IMR-90 (cell line): Measurements from ENCODE around the gene ZEB2. TPM values are rescaled to one million over a fixed set of nuclear protein-coding genes. Genes with fewer than 3 reads are reported as not detected.
A peak's percentile ranks its signal among the peaks of the same experiment; 100 is the strongest.

Experiments
- ATAC-seq: fragments of 200-7000 bp; cut with Tn5 transposase; 2 replicates; pipeline ENCODE4 v1.9.1; 2020; ENCODE audit warnings: low read depth, mild to moderate bottlenecking, moderate library complexity
- BruUV-seq: library from RNA; stranded (reverse); fragments of 400-500 nt; replicated peaks from 2 replicates; lab custom pipeline; 2021; lab: Mats Ljungman, UMichigan
- CTCF ChIA-PET: fragments of 300-600 bp; formaldehyde crosslinking; extraction: SDS; loops from one replicate; lab custom pipeline; 2021; ENCODE audit warnings: antibody characterized with exemption; lab: Yijun Ruan, JAX
- POLR2A ChIA-PET: fragments of 300-600 bp; sonication (Branson Sonifier 250); formaldehyde crosslinking; loops from one replicate; lab custom pipeline; 2022; ENCODE audit warnings: antibody characterized with exemption; ENCODE audit not compliant: unreplicated experiment; lab: Charles Lee
- DNase-seq: peaks from one replicate; pipeline ENCODE4 v3.0.0; 2013
- H2AFZ ChIP-seq: replicated peaks from 2 replicates; pipeline ENCODE3; 2013; ENCODE audit warnings: low read length, mild to moderate bottlenecking; ENCODE audit not compliant: poor library complexity
- H2AK5ac ChIP-seq: 2 replicates; pipeline ENCODE4 v1.6.1; 2013; ENCODE audit warnings: low read depth, low read length, inconsistent platforms
- H2AK9ac ChIP-seq: replicated peaks from 2 replicates; pipeline ENCODE3; 2013; ENCODE audit warnings: mild to moderate bottlenecking, low read depth, low read length, moderate library complexity; ENCODE audit not compliant: poor library complexity
- H2BK120ac ChIP-seq: 2 replicates; pipeline ENCODE4 v1.6.1; 2013; ENCODE audit warnings: low read depth, low read length, inconsistent platforms
- H2BK15ac ChIP-seq: 3 replicates; pipeline ENCODE4 v1.6.1; 2013; ENCODE audit warnings: low read depth, low read length, inconsistent platforms
- H2BK20ac ChIP-seq: 2 replicates; pipeline ENCODE4 v1.6.1; 2013; ENCODE audit warnings: low read depth, mild to moderate bottlenecking, inconsistent platforms, low read length, moderate library complexity
- H2BK5ac ChIP-seq: 2 replicates; pipeline ENCODE4 v1.6.1; 2013; ENCODE audit warnings: mild to moderate bottlenecking, low read depth, low read length, inconsistent platforms; ENCODE audit not compliant: poor library complexity, severe bottlenecking
- H3K14ac ChIP-seq: replicated peaks from 2 replicates; pipeline ENCODE4 v1.6.1; 2013; ENCODE audit warnings: low read depth, low read length, inconsistent platforms
- H3K18ac ChIP-seq: 2 replicates; pipeline ENCODE4 v1.6.1; 2013; ENCODE audit warnings: low read depth, low read length, control low read depth
- H3K23ac ChIP-seq: 2 replicates; pipeline ENCODE4 v1.6.1; 2013; ENCODE audit warnings: low read depth, low read length, inconsistent platforms
- H3K27ac ChIP-seq: 2 replicates; pipeline ENCODE4 v1.5.1; 2013; ENCODE audit warnings: mild to moderate bottlenecking, control low read depth, low read length; ENCODE audit not compliant: insufficient read depth
- H3K27me3 ChIP-seq: 2 replicates; pipeline ENCODE4 v1.6.1; 2013; ENCODE audit warnings: low read length; ENCODE audit not compliant: control insufficient read depth, insufficient read depth
- H3K36me3 ChIP-seq: 2 replicates; pipeline ENCODE4 v1.6.1; 2013; ENCODE audit warnings: low read length, mixed read lengths; ENCODE audit not compliant: control insufficient read depth, insufficient read depth
- H3K4ac ChIP-seq: 2 replicates; pipeline ENCODE4 v1.6.1; 2013; ENCODE audit warnings: low read depth, low read length, inconsistent platforms
- H3K4me1 ChIP-seq: 2 replicates; pipeline ENCODE4 v1.6.1; 2013; ENCODE audit warnings: low read length, mixed read lengths; ENCODE audit not compliant: control insufficient read depth, insufficient read depth
- H3K4me2 ChIP-seq: 2 replicates; pipeline ENCODE4 v1.6.1; 2013; ENCODE audit warnings: low read depth, mild to moderate bottlenecking, control low read depth, low read length, moderate library complexity
- H3K4me3 ChIP-seq: 2 replicates; pipeline ENCODE4 v1.5.1; 2013; ENCODE audit warnings: low read depth, mild to moderate bottlenecking, control low read depth, low read length, moderate library complexity; ENCODE audit not compliant: insufficient read depth
- H3K56ac ChIP-seq: 2 replicates; pipeline ENCODE4 v1.6.1; 2013; ENCODE audit warnings: low read length, inconsistent platforms; ENCODE audit not compliant: insufficient read depth; ENCODE audit errors: extremely low read depth
- H3K79me1 ChIP-seq, 2 experiments: 2 replicates each; pipeline ENCODE4 v1.6.1; 2013; ENCODE audit warnings: low read length in 2 of 2, inconsistent platforms in 1 of 2, low read depth in 1 of 2
- H3K9ac ChIP-seq: 2 replicates; pipeline ENCODE4 v1.6.1; 2013; ENCODE audit warnings: low read depth, low read length, control low read depth
- H3K9me1 ChIP-seq: 2 replicates; pipeline ENCODE4 v1.6.1; 2013; ENCODE audit warnings: low read length, inconsistent platforms; ENCODE audit not compliant: insufficient read depth
- H3K9me3 ChIP-seq: 2 replicates; pipeline ENCODE4 v1.6.1; 2013; ENCODE audit warnings: low read length; ENCODE audit not compliant: control insufficient read depth, insufficient read depth
- H4K20me1 ChIP-seq: 2 replicates; pipeline ENCODE4 v1.6.1; 2013; ENCODE audit warnings: low read length, inconsistent platforms; ENCODE audit not compliant: insufficient read depth
- H4K5ac ChIP-seq: 2 replicates; pipeline ENCODE4 v1.6.1; 2013; ENCODE audit warnings: mild to moderate bottlenecking, low read depth, low read length, control low read depth
- H4K8ac ChIP-seq, 2 experiments: 2 replicates each; pipeline ENCODE4 v1.6.1; 2013; ENCODE audit warnings: low read depth in 2 of 2, low read length in 2 of 2, control low read depth in 1 of 2, inconsistent platforms in 1 of 2
- H4K91ac ChIP-seq: 2 replicates; pipeline ENCODE4 v1.6.1; 2013; ENCODE audit warnings: low read depth, low read length, inconsistent platforms; ENCODE audit not compliant: insufficient read depth
- BHLHE40 ChIP-seq: fragments of 150-350 bp; IDR thresholded peaks from 2 replicates; pipeline ENCODE4 v1.6.1; 2016; ENCODE audit warnings: mild to moderate bottlenecking, low read depth, low read length
- NFE2L2 ChIP-seq: fragments of 150-350 bp; IDR thresholded peaks from 2 replicates; pipeline ENCODE4 v1.6.1; 2016; ENCODE audit warnings: low read depth, mild to moderate bottlenecking, low read length
- RAD21 ChIP-seq: IDR thresholded peaks from 2 replicates; pipeline ENCODE4 v1.6.1; 2012; ENCODE audit warnings: low read length, improper control_type of control experiment
- WGBS, 2 experiments: methylation state at CpG; one replicate each; pipeline versions ENCODE4 v1.1.5 to v1.1.7; 2013; ENCODE audit warnings: missing lambda C conversion rate in 2 of 2; ENCODE audit not compliant: insufficient read length in 1 of 2; ENCODE audit errors: extremely low coverage in 2 of 2; 5-methylcytosine and 5-hydroxymethylcytosine counted together
- dilution Hi-C: fragments of 300-500 bp; cut with HindIII; formaldehyde crosslinking; loops from one replicate; pipeline ENCODE4 v1.14.3; 2018; ENCODE audit warnings: low sequenced_read_pairs; ENCODE audit not compliant: unreplicated experiment
- in situ Hi-C: fragments of 300-500 bp; cut with MboI; formaldehyde crosslinking; loops from 3 replicates; pipeline ENCODE4 v1.14.3; 2019; ENCODE audit warnings: low sequenced_read_pairs, inconsistent platforms, mixed read lengths
- intact Hi-C: fragments of 100-400 bp; cut with micrococcal nuclease; formaldehyde crosslinking; loops from 2 replicates; pipeline ENCODE4 v1.10.0; 2022
- polyA plus RNA-seq, 3 experiments: library from polyadenylated mRNA; depleted of rRNA; stranded (reverse); fragments of >200 nt; gene quantifications; 2 replicates each; pipeline ENCODE4 v1.2.3, GENCODE V29; 2012; ENCODE audit warnings: low replicate concordance in 1 of 3
- total RNA-seq: library from RNA; depleted of rRNA; stranded (reverse); fragments of >200 nt; gene quantifications from 2 replicates; pipeline ENCODE4 v1.2.3, GENCODE V29; 2012
- TF ChIP-seq, protein P1 (sequence below): fragments of 150-350 bp; IDR thresholded peaks from 2 replicates; pipeline ENCODE4 v1.6.1; 2017; ENCODE audit warnings: mild to moderate bottlenecking, antibody characterized with exemption, low read length, low read depth
- TF ChIP-seq, protein P2 (sequence below): conservative IDR thresholded peaks from 2 replicates; pipeline ENCODE4 v1.5.1; 2012; ENCODE audit warnings: mild to moderate bottlenecking, low read depth, low read length, improper control_type of control experiment

ZEB2 gene
- total and polyA plus RNA-seq, 2 of the 4 experiments (the other 2 are of a cell fraction), result 22.4 to 50.9 TPM

DNA sequence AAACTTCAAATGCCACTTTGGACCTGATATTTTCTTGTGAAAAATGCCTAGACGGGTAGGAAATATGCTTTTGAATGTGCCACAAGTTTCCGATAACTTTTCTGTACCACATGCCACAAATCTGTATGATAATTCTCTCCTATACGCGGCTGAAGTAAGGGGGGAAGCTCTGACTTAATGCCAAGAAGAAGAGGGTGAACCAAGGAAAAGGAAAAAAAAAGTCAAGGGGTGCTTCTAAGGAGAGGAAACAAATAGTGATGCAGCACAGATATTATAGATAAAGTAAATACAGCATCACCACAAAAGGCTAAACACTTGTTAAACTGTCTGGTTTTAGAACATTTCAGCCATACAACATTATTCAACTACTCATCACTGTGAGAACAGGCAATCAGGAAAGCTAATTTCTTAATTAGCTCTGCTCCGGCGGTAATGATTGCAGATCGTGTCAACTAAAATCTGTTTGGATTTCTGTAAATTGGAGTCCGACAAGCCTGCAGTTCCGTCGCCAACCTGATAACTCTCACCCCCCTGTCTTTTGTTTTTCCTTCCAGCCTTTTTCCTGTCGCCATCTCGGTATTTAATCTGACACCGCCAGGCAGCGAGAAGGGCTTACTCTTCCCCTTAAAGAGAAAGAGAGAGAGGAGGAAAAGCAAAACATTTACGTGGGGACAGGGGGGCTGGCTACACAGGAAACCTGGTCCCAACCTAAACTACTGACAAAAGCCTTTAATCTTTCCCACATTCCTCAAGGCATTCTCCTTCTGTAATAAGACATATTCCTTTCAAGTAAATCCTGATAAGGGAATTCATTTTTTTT, 67.5 kb downstream of the ZEB2 start:
- TF ChIP-seq, protein P1, sequence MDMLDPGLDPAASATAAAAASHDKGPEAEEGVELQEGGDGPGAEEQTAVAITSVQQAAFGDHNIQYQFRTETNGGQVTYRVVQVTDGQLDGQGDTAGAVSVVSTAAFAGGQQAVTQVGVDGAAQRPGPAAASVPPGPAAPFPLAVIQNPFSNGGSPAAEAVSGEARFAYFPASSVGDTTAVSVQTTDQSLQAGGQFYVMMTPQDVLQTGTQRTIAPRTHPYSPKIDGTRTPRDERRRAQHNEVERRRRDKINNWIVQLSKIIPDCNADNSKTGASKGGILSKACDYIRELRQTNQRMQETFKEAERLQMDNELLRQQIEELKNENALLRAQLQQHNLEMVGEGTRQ, result no peak
- TF ChIP-seq NFE2L2 (no peak), RAD21 (0 out of 2 replicates have a peak, but pooled peaks have one; percentile 13), BHLHE40 (no peak)
- TF ChIP-seq, protein P2, sequence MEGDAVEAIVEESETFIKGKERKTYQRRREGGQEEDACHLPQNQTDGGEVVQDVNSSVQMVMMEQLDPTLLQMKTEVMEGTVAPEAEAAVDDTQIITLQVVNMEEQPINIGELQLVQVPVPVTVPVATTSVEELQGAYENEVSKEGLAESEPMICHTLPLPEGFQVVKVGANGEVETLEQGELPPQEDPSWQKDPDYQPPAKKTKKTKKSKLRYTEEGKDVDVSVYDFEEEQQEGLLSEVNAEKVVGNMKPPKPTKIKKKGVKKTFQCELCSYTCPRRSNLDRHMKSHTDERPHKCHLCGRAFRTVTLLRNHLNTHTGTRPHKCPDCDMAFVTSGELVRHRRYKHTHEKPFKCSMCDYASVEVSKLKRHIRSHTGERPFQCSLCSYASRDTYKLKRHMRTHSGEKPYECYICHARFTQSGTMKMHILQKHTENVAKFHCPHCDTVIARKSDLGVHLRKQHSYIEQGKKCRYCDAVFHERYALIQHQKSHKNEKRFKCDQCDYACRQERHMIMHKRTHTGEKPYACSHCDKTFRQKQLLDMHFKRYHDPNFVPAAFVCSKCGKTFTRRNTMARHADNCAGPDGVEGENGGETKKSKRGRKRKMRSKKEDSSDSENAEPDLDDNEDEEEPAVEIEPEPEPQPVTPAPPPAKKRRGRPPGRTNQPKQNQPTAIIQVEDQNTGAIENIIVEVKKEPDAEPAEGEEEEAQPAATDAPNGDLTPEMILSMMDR, result peak; percentile 16; the same call in 1 of the 2 replicates
- no peak overlapping the region for H2AK9ac ChIP-seq
- 0 out of 2 replicates have a peak overlapping the region, but pooled peaks have one; percentile 53 for H3K56ac ChIP-seq
- no peaks in the 10 kb centered on the region for H3K9me3 ChIP-seq
- peak overlapping the region; percentile 68 for H3K18ac ChIP-seq
- H2BK20ac ChIP-seq, result peak overlapping the region; percentile 73
- no peak overlapping the region for H2AK5ac ChIP-seq
- peak overlapping the region; percentile 80 for H3K4me2 ChIP-seq
- CTCF ChIA-PET, result interaction anchor here (0.7 to 1.6 kb wide), 2 partner anchors 8 to 62 kb away, joined by 3 to 5 read pairs; no protein-coding TSS in a partner anchor
- intact Hi-C loops, result loop anchor here (2.0 kb wide), 1 partner anchor 54 kb away; no protein-coding TSS in a partner anchor
- peaks cover 2% of the 10 kb centered on the region; the same call in 1 of the 2 replicates for H3K36me3 ChIP-seq
- no peaks in the 10 kb centered on the region for H4K20me1 ChIP-seq
- ATAC-seq (peak; percentile 28; the same call in 1 of the 2 replicates), DNase-seq (peak; percentile 49)
- H3K14ac ChIP-seq, result peak overlapping the region; percentile 80
- in situ Hi-C loops, result no loop called here
- H2AFZ ChIP-seq, result peak overlapping the region; percentile 64
- peak overlapping the region; percentile 76 for H2BK120ac ChIP-seq
- H2BK5ac ChIP-seq, result peak overlapping the region; percentile 75
- H3K79me1 ChIP-seq, result peaks cover 42 to 69% of the 10 kb centered on the region in 2 experiments
- peak overlapping the region; percentile 55 for H4K5ac ChIP-seq
- POLR2A ChIA-PET, result no interaction called here
- peak overlapping the region; percentile 44 for H4K91ac ChIP-seq
- peak overlapping the region; percentile 33; the same call in 1 of the 2 replicates for H3K4me3 ChIP-seq
- no CpG with 5 or more reads among the region's 15 CpGs for WGBS, 2 experiments
- peak overlapping the region; percentile 37; the same call in 2 of the 3 replicates for H2BK15ac ChIP-seq
- dilution Hi-C loops, result no loop called here
- H3K4ac ChIP-seq, result peak overlapping the region; percentile 63
- H3K27me3 ChIP-seq, result no peaks in the 10 kb centered on the region
- H3K27ac ChIP-seq, result peak overlapping the region; percentile 52
- H3K9me1 ChIP-seq, result peaks cover 4% of the 10 kb centered on the region
- peaks cover 19% of the 10 kb centered on the region for H3K4me1 ChIP-seq
- H3K9ac ChIP-seq, result peak overlapping the region; percentile 45
- BruUV-seq, result no TSS peak
- peak overlapping the region; percentile 27 to 80 for H4K8ac ChIP-seq
- H3K23ac ChIP-seq, result peak overlapping the region; percentile 84; the same call in 1 of the 2 replicates
